IMR-90 (cell line): ENCODE measurements around the gene ARF1. TPM values are rescaled to one million over a fixed set of nuclear protein-coding genes. Genes with fewer than 3 reads are reported as not detected.

Experiments used
- ATAC-seq: fragments of 200-7000 bp; cut with Tn5 transposase; 2 replicates; pipeline ENCODE4 v1.9.1; 2020; ENCODE audit warnings: low read depth, mild to moderate bottlenecking, moderate library complexity
- BruUV-seq: library from RNA; stranded (reverse); fragments of 400-500 nt; replicated peaks from 2 replicates; lab custom pipeline; 2021; lab: Mats Ljungman, UMichigan
- CTCF ChIA-PET: fragments of 300-600 bp; formaldehyde crosslinking; extraction: SDS; loops from one replicate; lab custom pipeline; 2021; ENCODE audit warnings: antibody characterized with exemption; lab: Yijun Ruan, JAX
- POLR2A ChIA-PET: fragments of 300-600 bp; sonication (Branson Sonifier 250); formaldehyde crosslinking; loops from one replicate; lab custom pipeline; 2022; ENCODE audit warnings: antibody characterized with exemption; ENCODE audit not compliant: unreplicated experiment; lab: Charles Lee
- DNase-seq: peaks from one replicate; pipeline ENCODE4 v3.0.0; 2013
- H2AFZ ChIP-seq: replicated peaks from 2 replicates; pipeline ENCODE3; 2013; ENCODE audit warnings: low read length, mild to moderate bottlenecking; ENCODE audit not compliant: poor library complexity
- H2AK5ac ChIP-seq: 2 replicates; pipeline ENCODE4 v1.6.1; 2013; ENCODE audit warnings: low read depth, low read length, inconsistent platforms
- H2AK9ac ChIP-seq: replicated peaks from 2 replicates; pipeline ENCODE3; 2013; ENCODE audit warnings: mild to moderate bottlenecking, low read depth, low read length, moderate library complexity; ENCODE audit not compliant: poor library complexity
- H2BK120ac ChIP-seq: 2 replicates; pipeline ENCODE4 v1.6.1; 2013; ENCODE audit warnings: low read depth, low read length, inconsistent platforms
- H2BK15ac ChIP-seq: 3 replicates; pipeline ENCODE4 v1.6.1; 2013; ENCODE audit warnings: low read depth, low read length, inconsistent platforms
- H2BK20ac ChIP-seq: 2 replicates; pipeline ENCODE4 v1.6.1; 2013; ENCODE audit warnings: low read depth, mild to moderate bottlenecking, inconsistent platforms, low read length, moderate library complexity
- H2BK5ac ChIP-seq: 2 replicates; pipeline ENCODE4 v1.6.1; 2013; ENCODE audit warnings: mild to moderate bottlenecking, low read depth, low read length, inconsistent platforms; ENCODE audit not compliant: poor library complexity, severe bottlenecking
- H3K14ac ChIP-seq: replicated peaks from 2 replicates; pipeline ENCODE4 v1.6.1; 2013; ENCODE audit warnings: low read depth, low read length, inconsistent platforms
- H3K18ac ChIP-seq: 2 replicates; pipeline ENCODE4 v1.6.1; 2013; ENCODE audit warnings: low read depth, low read length, control low read depth
- H3K23ac ChIP-seq: 2 replicates; pipeline ENCODE4 v1.6.1; 2013; ENCODE audit warnings: low read depth, low read length, inconsistent platforms
- H3K27ac ChIP-seq: 2 replicates; pipeline ENCODE4 v1.5.1; 2013; ENCODE audit warnings: mild to moderate bottlenecking, control low read depth, low read length; ENCODE audit not compliant: insufficient read depth
- H3K27me3 ChIP-seq: 2 replicates; pipeline ENCODE4 v1.6.1; 2013; ENCODE audit warnings: low read length; ENCODE audit not compliant: control insufficient read depth, insufficient read depth
- H3K36me3 ChIP-seq: 2 replicates; pipeline ENCODE4 v1.6.1; 2013; ENCODE audit warnings: low read length, mixed read lengths; ENCODE audit not compliant: control insufficient read depth, insufficient read depth
- H3K4ac ChIP-seq: 2 replicates; pipeline ENCODE4 v1.6.1; 2013; ENCODE audit warnings: low read depth, low read length, inconsistent platforms
- H3K4me1 ChIP-seq: 2 replicates; pipeline ENCODE4 v1.6.1; 2013; ENCODE audit warnings: low read length, mixed read lengths; ENCODE audit not compliant: control insufficient read depth, insufficient read depth
- H3K4me2 ChIP-seq: 2 replicates; pipeline ENCODE4 v1.6.1; 2013; ENCODE audit warnings: low read depth, mild to moderate bottlenecking, control low read depth, low read length, moderate library complexity
- H3K4me3 ChIP-seq: 2 replicates; pipeline ENCODE4 v1.5.1; 2013; ENCODE audit warnings: low read depth, mild to moderate bottlenecking, control low read depth, low read length, moderate library complexity; ENCODE audit not compliant: insufficient read depth
- H3K56ac ChIP-seq: 2 replicates; pipeline ENCODE4 v1.6.1; 2013; ENCODE audit warnings: low read length, inconsistent platforms; ENCODE audit not compliant: insufficient read depth; ENCODE audit errors: extremely low read depth
- H3K79me1 ChIP-seq, 2 experiments: 2 replicates each; pipeline ENCODE4 v1.6.1; 2013; ENCODE audit warnings: low read length in 2 of 2, inconsistent platforms in 1 of 2, low read depth in 1 of 2
- H3K9ac ChIP-seq: 2 replicates; pipeline ENCODE4 v1.6.1; 2013; ENCODE audit warnings: low read depth, low read length, control low read depth
- H3K9me1 ChIP-seq: 2 replicates; pipeline ENCODE4 v1.6.1; 2013; ENCODE audit warnings: low read length, inconsistent platforms; ENCODE audit not compliant: insufficient read depth
- H3K9me3 ChIP-seq: 2 replicates; pipeline ENCODE4 v1.6.1; 2013; ENCODE audit warnings: low read length; ENCODE audit not compliant: control insufficient read depth, insufficient read depth
- H4K20me1 ChIP-seq: 2 replicates; pipeline ENCODE4 v1.6.1; 2013; ENCODE audit warnings: low read length, inconsistent platforms; ENCODE audit not compliant: insufficient read depth
- H4K5ac ChIP-seq: 2 replicates; pipeline ENCODE4 v1.6.1; 2013; ENCODE audit warnings: mild to moderate bottlenecking, low read depth, low read length, control low read depth
- H4K8ac ChIP-seq, 2 experiments: 2 replicates each; pipeline ENCODE4 v1.6.1; 2013; ENCODE audit warnings: low read depth in 2 of 2, low read length in 2 of 2, control low read depth in 1 of 2, inconsistent platforms in 1 of 2
- H4K91ac ChIP-seq: 2 replicates; pipeline ENCODE4 v1.6.1; 2013; ENCODE audit warnings: low read depth, low read length, inconsistent platforms; ENCODE audit not compliant: insufficient read depth
- CEBPB ChIP-seq: IDR thresholded peaks from 2 replicates; pipeline ENCODE4 v1.6.1; 2012; ENCODE audit warnings: low read depth, low read length, improper control_type of control experiment
- FOS ChIP-seq: fragments of 150-350 bp; IDR thresholded peaks from 2 replicates; pipeline ENCODE4 v1.6.1; 2016; ENCODE audit warnings: low read depth, low read length
- MAFK ChIP-seq: IDR thresholded peaks from 2 replicates; pipeline ENCODE4 v1.6.1; 2012; ENCODE audit warnings: low read depth, low read length, improper control_type of control experiment
- POLR2A ChIP-seq: IDR thresholded peaks from 2 replicates; pipeline ENCODE4 v1.6.1; 2012; ENCODE audit warnings: mild to moderate bottlenecking, low read depth, low read length
- RAD21 ChIP-seq: IDR thresholded peaks from 2 replicates; pipeline ENCODE4 v1.6.1; 2012; ENCODE audit warnings: low read length, improper control_type of control experiment
- RFX5 ChIP-seq: IDR thresholded peaks from 2 replicates; pipeline ENCODE4 v1.8.0; 2012; ENCODE audit warnings: low read depth, mild to moderate bottlenecking, low read length, moderate library complexity
- SMC3 ChIP-seq: fragments of 150-350 bp; IDR thresholded peaks from 2 replicates; pipeline ENCODE4 v1.6.1; 2016; ENCODE audit warnings: low read depth, mild to moderate bottlenecking, antibody characterized with exemption, low read length, moderate library complexity
- WGBS, 2 experiments: methylation state at CpG; one replicate each; pipeline versions ENCODE4 v1.1.5 to v1.1.7; 2013; ENCODE audit warnings: missing lambda C conversion rate in 2 of 2; ENCODE audit not compliant: insufficient read length in 1 of 2; ENCODE audit errors: extremely low coverage in 2 of 2; 5-methylcytosine and 5-hydroxymethylcytosine counted together
- dilution Hi-C: fragments of 300-500 bp; cut with HindIII; formaldehyde crosslinking; loops from one replicate; pipeline ENCODE4 v1.14.3; 2018; ENCODE audit warnings: low sequenced_read_pairs; ENCODE audit not compliant: unreplicated experiment
- in situ Hi-C: fragments of 300-500 bp; cut with MboI; formaldehyde crosslinking; loops from 3 replicates; pipeline ENCODE4 v1.14.3; 2019; ENCODE audit warnings: low sequenced_read_pairs, inconsistent platforms, mixed read lengths
- intact Hi-C: fragments of 100-400 bp; cut with micrococcal nuclease; formaldehyde crosslinking; loops from 2 replicates; pipeline ENCODE4 v1.10.0; 2022
- polyA plus RNA-seq, 3 experiments: library from polyadenylated mRNA; depleted of rRNA; stranded (reverse); fragments of >200 nt; gene quantifications; 2 replicates each; pipeline ENCODE4 v1.2.3, GENCODE V29; 2012; ENCODE audit warnings: low replicate concordance in 1 of 3
- total RNA-seq: library from RNA; depleted of rRNA; stranded (reverse); fragments of >200 nt; gene quantifications from 2 replicates; pipeline ENCODE4 v1.2.3, GENCODE V29; 2012

ARF1 gene
- total and polyA plus RNA-seq, 2 of the 4 experiments (the other 2 are of a cell fraction), result 330 to 1,100 TPM

GRCh38 chr1:228105996-228106799, 23.7 kb downstream of the ARF1 start (continued):
- TF ChIP-seq RAD21, result no peak

DNA sequence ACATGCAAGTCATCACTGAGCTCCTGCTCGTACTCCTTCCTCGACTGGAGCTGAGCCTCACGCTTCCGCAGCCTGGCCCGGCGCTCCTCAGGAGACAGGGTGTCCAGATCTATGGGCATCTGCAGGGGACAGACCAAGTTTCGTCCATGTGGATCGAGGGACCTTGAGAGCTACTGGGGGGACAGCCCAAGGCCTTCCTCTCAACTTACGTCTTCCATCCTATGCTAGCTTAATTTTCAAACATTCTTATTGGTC, 24.2 kb downstream of the ARF1 start:
- Histone ChIP-seq H3K56ac (no peak overlapping the region), H2AK9ac (no peak overlapping the region), H3K27ac (no peak overlapping the region), H2AK5ac (no peak overlapping the region), H3K79me1 (peaks cover 14 to 47% of the 10 kb centered on the region in 2 experiments; a peak in 3 of 4 replicates), H3K14ac (no peak overlapping the region), H3K36me3 (peaks cover 13% of the 10 kb centered on the region), H3K4me1 (peaks cover 8% of the 10 kb centered on the region), H3K9me1 (peaks cover 7% of the 10 kb centered on the region), H3K4me3 (no peak overlapping the region), H3K9ac (no peak overlapping the region), H2BK15ac (no peak overlapping the region), H4K91ac (no peak overlapping the region), H3K27me3 (no peaks in the 10 kb centered on the region), H3K18ac (no peak overlapping the region), H3K4ac (no peak overlapping the region), H2BK120ac (no peak overlapping the region), H4K8ac (no peak overlapping the region), H2BK5ac (no peak overlapping the region), H3K23ac (no peak overlapping the region), H3K9me3 (no peaks in the 10 kb centered on the region), H4K5ac (no peak overlapping the region), H4K20me1 (peaks cover 1% of the 10 kb centered on the region; the same call in 1 of the 2 replicates), H2BK20ac (no peak overlapping the region), H2AFZ (no peak overlapping the region), H3K4me2 (no peak overlapping the region)
- CTCF ChIA-PET, result no interaction called here
- WGBS, 2 experiments, result 63% methylated on average over 2 of the region's 9 CpGs; no CpG with 5 or more reads in 1 of the 2 experiments
- intact Hi-C loops, result no loop called here
- dilution Hi-C loops, result no loop called here
- DNase-seq (no peak), ATAC-seq (no peak)
- BruUV-seq, result no TSS peak
- in situ Hi-C loops, result no loop called here
- POLR2A ChIA-PET, result no interaction called here
- TF ChIP-seq MAFK (no peak), RFX5 (no peak), SMC3 (no peak), FOS (no peak), RAD21 (no peak), POLR2A (no peak), CEBPB (no peak)
